H9 (cell line): ENCODE data around the gene RAI1. TPM values are rescaled to one million over a fixed set of nuclear protein-coding genes. Genes with fewer than 3 reads are reported as not detected.

Experiments
- DNase-seq: peaks from one replicate; pipeline ENCODE4 v3.0.0-alpha.2; 2017
- H2AFZ ChIP-seq: one replicate; pipeline ENCODE4 v1.6.1; 2013; ENCODE audit warnings: mild to moderate bottlenecking, low read length, control low read depth, moderate library complexity
- H2AK5ac ChIP-seq: 2 replicates; pipeline ENCODE4 v1.6.1; 2013; ENCODE audit warnings: low read length, control low read depth, mixed read lengths; ENCODE audit not compliant: insufficient read length
- H2BK120ac ChIP-seq: one replicate; pipeline ENCODE4 v1.6.1; 2013; ENCODE audit warnings: low read depth, mild to moderate bottlenecking, low read length, control low read depth, inconsistent platforms; ENCODE audit not compliant: poor library complexity, severe bottlenecking
- H2BK12ac ChIP-seq: 2 replicates; pipeline ENCODE4 v1.6.1; 2013; ENCODE audit warnings: low read length, control low read depth, mixed read lengths, low read depth; ENCODE audit not compliant: insufficient read length
- H2BK15ac ChIP-seq: 2 replicates; pipeline ENCODE4 v1.6.1; 2013; ENCODE audit warnings: low read depth, low read length, control low read depth
- H2BK20ac ChIP-seq: one replicate; pipeline ENCODE4 v1.6.1; 2013; ENCODE audit warnings: low read depth, mild to moderate bottlenecking, low read length, control low read depth, inconsistent platforms; ENCODE audit not compliant: poor library complexity, severe bottlenecking
- H2BK5ac ChIP-seq: 2 replicates; pipeline ENCODE4 v1.6.1; 2013; ENCODE audit warnings: low read length, control low read depth, mixed read lengths; ENCODE audit not compliant: insufficient read length
- H3K14ac ChIP-seq: 2 replicates; pipeline ENCODE4 v1.6.1; 2013; ENCODE audit warnings: low read length, control low read depth; ENCODE audit not compliant: insufficient read depth
- H3K18ac ChIP-seq: 2 replicates; pipeline ENCODE4 v1.6.1; 2013; ENCODE audit warnings: low read depth, mild to moderate bottlenecking, mixed read lengths, low read length, control low read depth; ENCODE audit not compliant: insufficient read length
- H3K23ac ChIP-seq: 2 replicates; pipeline ENCODE4 v1.6.1; 2013; ENCODE audit warnings: low read length, control low read depth, mixed read lengths, low read depth; ENCODE audit not compliant: insufficient read length
- H3K23me2 ChIP-seq: 2 replicates; pipeline ENCODE4 v1.6.1; 2013; ENCODE audit warnings: low read depth, mild to moderate bottlenecking, mixed read lengths, low read length, control low read depth; ENCODE audit not compliant: insufficient read length, poor library complexity, severe bottlenecking
- H3K27ac ChIP-seq: 2 replicates; pipeline ENCODE4 v1.5.1; 2013; ENCODE audit warnings: low read length, control low read depth, mixed read lengths, low read depth; ENCODE audit not compliant: insufficient read length
- H3K27me3 ChIP-seq: 2 replicates; pipeline ENCODE4 v1.6.1; 2013; ENCODE audit warnings: low read length, control low read depth, inconsistent platforms; ENCODE audit not compliant: insufficient read depth
- H3K4ac ChIP-seq: 2 replicates; pipeline ENCODE4 v1.6.1; 2013; ENCODE audit warnings: low read depth, mild to moderate bottlenecking, control low read depth, inconsistent platforms, low read length, moderate library complexity
- H3K4me1 ChIP-seq: 2 replicates; pipeline ENCODE4 v1.6.1; 2013; ENCODE audit warnings: low read length, control low read depth, inconsistent platforms; ENCODE audit not compliant: insufficient read depth
- H3K4me2 ChIP-seq: 2 replicates; pipeline ENCODE4 v1.6.1; 2013; ENCODE audit warnings: low read length, control low read depth, mixed read lengths; ENCODE audit not compliant: insufficient read length, insufficient read depth
- H3K56ac ChIP-seq: 2 replicates; pipeline ENCODE4 v1.6.1; 2013; ENCODE audit warnings: low read depth, mild to moderate bottlenecking, mixed read lengths, low read length, control low read depth; ENCODE audit not compliant: insufficient read length
- H3K79me1 ChIP-seq: 2 replicates; pipeline ENCODE4 v1.6.1; 2013; ENCODE audit warnings: low read depth, mild to moderate bottlenecking, moderate library complexity, low read length, control low read depth, inconsistent platforms; ENCODE audit not compliant: insufficient read depth, poor library complexity, severe bottlenecking
- H3K79me2 ChIP-seq: 2 replicates; pipeline ENCODE4 v1.6.1; 2013; ENCODE audit warnings: low read length, control low read depth, inconsistent platforms; ENCODE audit not compliant: insufficient read depth
- H3K9ac ChIP-seq: 2 replicates; pipeline ENCODE4 v1.6.1; 2013; ENCODE audit warnings: low read length, control low read depth, mixed read lengths; ENCODE audit not compliant: insufficient read length; ENCODE audit errors: extremely low read depth
- H3K9me3 ChIP-seq: one replicate; pipeline ENCODE4 v1.6.1; 2013; ENCODE audit warnings: low read depth, low read length, inconsistent platforms; ENCODE audit not compliant: control insufficient read depth
- H3T11ph ChIP-seq: one replicate; pipeline ENCODE4 v1.6.1; 2013; ENCODE audit warnings: mild to moderate bottlenecking, low read length, control low read depth, inconsistent platforms
- H4K20me1 ChIP-seq: one replicate; pipeline ENCODE4 v1.6.1; 2013; ENCODE audit not compliant: control insufficient read depth, insufficient read length, insufficient read depth
- H4K5ac ChIP-seq: 2 replicates; pipeline ENCODE4 v1.6.1; 2013; ENCODE audit warnings: low read depth, mild to moderate bottlenecking, mixed read lengths, low read length, control low read depth; ENCODE audit not compliant: insufficient read length
- H4K8ac ChIP-seq: replicated peaks from 2 replicates; pipeline ENCODE4 v1.6.1; 2013; ENCODE audit warnings: low read length, control low read depth, mixed read lengths, low read depth; ENCODE audit not compliant: insufficient read length
- H4K91ac ChIP-seq: 2 replicates; pipeline ENCODE4 v1.6.1; 2013; ENCODE audit warnings: low read depth, mild to moderate bottlenecking, moderate library complexity, mixed read lengths, low read length, control low read depth; ENCODE audit not compliant: insufficient read length
- H3K27ac Mint-ChIP-seq, 3 experiments: 2 replicates in 2 of 3; 3 replicates in 1 of 3; pipeline ENCODE4 v1.8.0; 2020 to 2021; ENCODE audit warnings: mixed read lengths in 3 of 3, mild to moderate bottlenecking in 1 of 3, moderate library complexity in 1 of 3
- H3K27me3 Mint-ChIP-seq: 2 replicates; pipeline ENCODE4 v1.8.0; 2021; ENCODE audit warnings: low read depth, mild to moderate bottlenecking, moderate library complexity, mixed read lengths
- H3K36me3 Mint-ChIP-seq, 3 experiments: 2 replicates in 2 of 3; 3 replicates in 1 of 3; pipeline ENCODE4 v1.8.0; 2020 to 2021; ENCODE audit warnings: low read depth in 3 of 3, mixed read lengths in 3 of 3; ENCODE audit not compliant: insufficient read depth in 1 of 3
- H3K4me1 Mint-ChIP-seq, 2 experiments: 2 replicates each; pipeline ENCODE4 v1.8.0; 2020; ENCODE audit warnings: mixed read lengths in 2 of 2
- H3K4me3 Mint-ChIP-seq, 2 experiments: 2 replicates in 1 of 2; 3 replicates in 1 of 2; pipeline ENCODE4 v1.8.0; 2020 to 2021; ENCODE audit warnings: mild to moderate bottlenecking in 2 of 2, mixed read lengths in 2 of 2, moderate library complexity in 1 of 2
- H3K9me3 Mint-ChIP-seq, 2 experiments: 2 replicates in 1 of 2; 3 replicates in 1 of 2; pipeline ENCODE4 v1.8.0; 2020; ENCODE audit warnings: mild to moderate bottlenecking in 2 of 2, mixed read lengths in 2 of 2, moderate library complexity in 1 of 2
- WGBS: extraction: QIAGEN DNeasy Blood & Tissue Kit; methylation state at CpG from one replicate; pipeline ENCODE4 v1.1.7; 2013; ENCODE audit warnings: missing lambda C conversion rate, low lambda C conversion rate, mixed read lengths; ENCODE audit not compliant: insufficient read length; ENCODE audit errors: extremely low coverage; 5-methylcytosine and 5-hydroxymethylcytosine counted together
- total RNA-seq: library from RNA; stranded (reverse); gene quantifications from 2 replicates; pipeline ENCODE4 v1.2.1, GENCODE V29; 2021
- TF ChIP-seq, protein P1 (sequence below): fragments of 200-600 bp; sonication (generic); conservative IDR thresholded peaks from 3 replicates; pipeline ENCODE4 v1.8.0; 2021; ENCODE audit warnings: antibody characterized with exemption, mild to moderate bottlenecking

Gene RAI1
- total RNA-seq, 1 experiment from 2014 or later = 1.5 TPM

GRCh38 chr17:17742688-17743390, 61.6 kb downstream of the RAI1 start:
- H3K9me3 ChIP-seq = no peaks in the 10 kb centered on the region
- no peak for DNase-seq
- H2BK20ac ChIP-seq = no peak overlapping the region
- H3K23me2 ChIP-seq = no peaks in the 10 kb centered on the region
- H3K27ac Mint-ChIP-seq = no peak overlapping the region; a peak in 1 of 7 replicates
- no peak overlapping the region for H4K5ac ChIP-seq
- peaks cover 2% of the 10 kb centered on the region; the same call in 1 of the 2 replicates for H3K4me1 ChIP-seq
- H2BK15ac ChIP-seq = no peak overlapping the region
- H3K4ac ChIP-seq = no peak overlapping the region
- H3K18ac ChIP-seq = no peak overlapping the region
- TF ChIP-seq, protein P1, sequence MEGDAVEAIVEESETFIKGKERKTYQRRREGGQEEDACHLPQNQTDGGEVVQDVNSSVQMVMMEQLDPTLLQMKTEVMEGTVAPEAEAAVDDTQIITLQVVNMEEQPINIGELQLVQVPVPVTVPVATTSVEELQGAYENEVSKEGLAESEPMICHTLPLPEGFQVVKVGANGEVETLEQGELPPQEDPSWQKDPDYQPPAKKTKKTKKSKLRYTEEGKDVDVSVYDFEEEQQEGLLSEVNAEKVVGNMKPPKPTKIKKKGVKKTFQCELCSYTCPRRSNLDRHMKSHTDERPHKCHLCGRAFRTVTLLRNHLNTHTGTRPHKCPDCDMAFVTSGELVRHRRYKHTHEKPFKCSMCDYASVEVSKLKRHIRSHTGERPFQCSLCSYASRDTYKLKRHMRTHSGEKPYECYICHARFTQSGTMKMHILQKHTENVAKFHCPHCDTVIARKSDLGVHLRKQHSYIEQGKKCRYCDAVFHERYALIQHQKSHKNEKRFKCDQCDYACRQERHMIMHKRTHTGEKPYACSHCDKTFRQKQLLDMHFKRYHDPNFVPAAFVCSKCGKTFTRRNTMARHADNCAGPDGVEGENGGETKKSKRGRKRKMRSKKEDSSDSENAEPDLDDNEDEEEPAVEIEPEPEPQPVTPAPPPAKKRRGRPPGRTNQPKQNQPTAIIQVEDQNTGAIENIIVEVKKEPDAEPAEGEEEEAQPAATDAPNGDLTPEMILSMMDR = no peak
- H3K23ac ChIP-seq = no peak overlapping the region
- H2BK12ac ChIP-seq = no peak overlapping the region
- no peaks in the 10 kb centered on the region for H3K27me3 ChIP-seq
- no peak overlapping the region for H2BK5ac ChIP-seq
- peaks cover 32 to 46% of the 10 kb centered on the region in 2 experiments for H3K4me1 Mint-ChIP-seq
- H4K20me1 ChIP-seq = no peaks in the 10 kb centered on the region
- H3T11ph ChIP-seq = no peak overlapping the region
- H3K4me3 Mint-ChIP-seq = no peak overlapping the region
- H3K27me3 Mint-ChIP-seq = peaks cover 35% of the 10 kb centered on the region
- H3K36me3 Mint-ChIP-seq = no peaks in the 10 kb centered on the region
- no peaks in the 10 kb centered on the region; a peak in 1 of 5 replicates for H3K9me3 Mint-ChIP-seq
- no peak overlapping the region for H3K9ac ChIP-seq
- no peak overlapping the region for H2BK120ac ChIP-seq
- H3K79me2 ChIP-seq = no peaks in the 10 kb centered on the region
- no peak overlapping the region for H4K8ac ChIP-seq
- no peak overlapping the region for H3K14ac ChIP-seq
- no peak overlapping the region for H2AK5ac ChIP-seq
- no peak overlapping the region for H3K27ac ChIP-seq
- H4K91ac ChIP-seq = no peak overlapping the region
- WGBS = no CpG with 5 or more reads among the region's 4 CpGs
- H2AFZ ChIP-seq = no peak overlapping the region
- H3K79me1 ChIP-seq = no peaks in the 10 kb centered on the region
- no peak overlapping the region for H3K56ac ChIP-seq
- no peak overlapping the region for H3K4me2 ChIP-seq
